SU-DHL-6 (cell line): Measurements from ENCODE around the gene NAIF1.

Source experiments
- CTCF ChIP-seq: fragments of 200-600 bp; sonication (generic); IDR thresholded peaks from one replicate; pipeline ENCODE4 v1.5.1; 2017; ENCODE audit warnings: antibody characterized with exemption, mild to moderate bottlenecking, low read length, moderate library complexity; ENCODE audit not compliant: insufficient read depth, poor library complexity, severe bottlenecking
- EZH2phosphoT487 ChIP-seq: fragments of 200-600 bp; sonication (generic), shearing (Covaris generic); conservative IDR thresholded peaks from 2 replicates; pipeline ENCODE4 v1.6.1; 2018; ENCODE audit warnings: mild to moderate bottlenecking, antibody characterized with exemption, low read length, moderate library complexity, mixed read lengths

- TF ChIP-seq CTCF (no peak), EZH2phosphoT487 (no peak)
Observed at GRCh38 chr9:128099932-128100491, 32.9 kb upstream of the NAIF1 start.
